Activated effector memory CD4-positive, alpha-beta T cell treated with anti-CD3 and anti-CD28 coated beads, Interleukin-2, amount 50 U/mL, for 16 hours (primary cell): ENCODE data around the gene RAB18.
"Not testable (repeated sequence)": the region's sequence is repeated elsewhere in the genome, so short reads cannot be mapped to it uniquely, and the experiment has no call there.

Source experiments
- DNase-seq: peaks from one replicate; pipeline ENCODE4 v3.0.0-alpha.2; 2020

The RAB18 gene

GRCh38 chr10:27505537-27505936, 1.4 kb downstream of the RAB18 start:
- not testable (repeated sequence) for DNase-seq

DNA sequence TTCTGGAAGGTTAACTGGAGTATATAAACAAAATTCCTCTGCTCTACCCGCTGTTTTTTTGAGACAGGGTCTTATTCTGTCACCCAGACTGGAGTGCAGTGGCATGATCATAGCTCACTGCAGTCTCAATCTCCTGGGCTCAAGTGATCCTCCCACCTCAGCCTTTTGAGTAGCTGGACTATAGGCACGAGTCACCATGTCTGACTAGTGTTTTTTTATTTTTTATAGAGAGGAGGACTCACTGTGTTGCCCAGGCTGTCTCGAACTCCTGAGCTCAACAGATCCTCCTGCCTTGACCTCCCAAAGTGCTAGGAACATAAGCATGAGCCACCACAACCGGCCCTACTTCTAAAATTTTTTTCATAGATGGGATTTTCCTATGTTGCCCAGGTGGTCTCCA, 2.2 kb downstream of the RAB18 start:
- no peak for DNase-seq

DNA sequence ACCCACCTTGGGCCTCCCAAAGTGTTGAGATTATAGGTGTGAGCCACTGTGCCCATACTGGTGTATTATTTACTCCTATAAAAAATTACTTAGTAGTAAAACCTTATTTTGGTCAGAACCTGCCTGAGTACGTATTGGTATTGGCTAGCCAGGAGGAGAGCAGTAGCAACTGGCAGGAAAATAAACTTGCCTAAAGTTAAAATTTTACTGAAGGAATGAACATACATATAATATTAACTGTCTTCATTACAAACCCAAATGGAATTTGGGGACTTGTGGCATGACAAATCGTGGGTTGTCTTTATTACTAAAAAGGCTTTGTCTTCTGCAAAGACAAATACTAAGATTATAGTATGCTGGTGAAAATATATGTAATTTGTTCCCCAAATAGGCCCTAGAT, 8.4 kb downstream of the RAB18 start:
- DNase-seq = no peak

DNA sequence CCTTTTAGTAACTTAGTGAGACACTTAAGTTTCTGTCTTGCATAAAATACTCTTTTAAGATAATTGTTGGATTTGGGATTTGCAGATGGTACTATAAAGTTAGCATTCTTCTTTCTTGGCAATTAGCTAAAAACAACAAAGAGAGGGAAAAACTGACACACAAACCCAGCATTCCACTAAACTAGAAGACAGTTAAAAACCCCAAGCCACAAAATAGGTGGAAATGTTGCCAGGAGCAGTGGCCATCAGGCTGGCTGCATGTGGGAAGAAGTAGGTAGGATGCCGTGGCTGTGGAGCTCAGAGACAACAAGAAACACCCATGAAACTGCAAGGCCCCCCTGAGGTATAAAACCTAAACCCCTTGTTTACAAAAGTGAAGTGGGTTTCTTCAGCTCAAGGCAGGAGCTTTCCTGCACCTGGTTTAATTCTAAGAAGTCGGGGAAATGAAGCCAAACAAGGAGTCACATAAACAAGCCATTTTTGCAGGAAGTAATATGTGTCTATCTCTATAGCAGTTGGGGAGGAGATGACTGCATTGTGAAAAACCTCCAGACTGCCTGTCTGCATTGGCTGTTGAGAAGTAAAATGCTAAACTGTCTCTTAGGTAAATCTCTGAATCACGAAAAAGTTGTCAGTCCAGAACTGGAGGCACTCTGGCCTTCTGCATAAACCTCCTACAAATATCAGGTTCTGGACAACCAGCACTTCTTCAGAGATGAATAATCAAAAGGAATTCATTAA, 9.5 kb downstream of the RAB18 start:
- DNase-seq = no peak

DNA sequence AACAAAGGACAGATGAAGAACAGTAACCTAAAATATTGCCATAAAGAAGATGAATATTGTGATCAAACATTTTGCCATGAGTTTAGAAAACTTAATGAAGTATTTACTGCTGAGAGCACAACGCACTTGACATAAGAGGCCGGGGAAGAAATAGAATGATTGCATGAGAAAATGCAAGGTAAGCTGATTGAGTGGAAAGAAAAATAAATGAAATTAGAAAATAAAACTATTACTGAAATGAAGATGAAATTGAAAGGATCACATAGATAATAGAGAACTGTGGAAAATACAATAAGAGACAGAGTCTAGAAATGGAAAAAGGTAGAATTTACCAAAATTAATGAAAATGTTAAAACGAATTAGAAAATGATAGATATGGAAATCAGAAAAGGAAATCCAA, 10.1 kb downstream of the RAB18 start:
- no peak for DNase-seq

DNA sequence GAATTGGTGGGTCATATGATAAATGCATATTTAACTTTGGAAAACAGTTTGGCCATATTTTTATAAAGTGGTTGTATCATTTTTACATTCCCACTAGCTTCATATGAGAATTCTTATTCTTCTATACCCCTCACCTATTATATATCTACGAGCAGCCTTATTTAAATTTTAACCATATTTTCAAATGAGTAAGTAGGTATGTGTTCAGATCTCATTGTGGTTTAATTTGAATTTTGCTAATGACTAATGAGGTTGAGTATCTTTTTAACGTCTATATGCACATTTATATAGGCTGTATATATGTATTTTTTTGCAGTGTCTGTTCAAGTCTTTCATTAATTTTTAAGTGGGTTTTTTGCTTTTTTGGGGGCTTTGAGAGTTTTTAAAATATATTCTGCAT, 14.2 kb downstream of the RAB18 start:
- no peak for DNase-seq

GRCh38 chr10:27525819-27526218, 21.7 kb downstream of the RAB18 start:
- no peak for DNase-seq

GRCh38 chr10:27526242-27526641, 22.1 kb downstream of the RAB18 start:
- no peak for DNase-seq

DNA sequence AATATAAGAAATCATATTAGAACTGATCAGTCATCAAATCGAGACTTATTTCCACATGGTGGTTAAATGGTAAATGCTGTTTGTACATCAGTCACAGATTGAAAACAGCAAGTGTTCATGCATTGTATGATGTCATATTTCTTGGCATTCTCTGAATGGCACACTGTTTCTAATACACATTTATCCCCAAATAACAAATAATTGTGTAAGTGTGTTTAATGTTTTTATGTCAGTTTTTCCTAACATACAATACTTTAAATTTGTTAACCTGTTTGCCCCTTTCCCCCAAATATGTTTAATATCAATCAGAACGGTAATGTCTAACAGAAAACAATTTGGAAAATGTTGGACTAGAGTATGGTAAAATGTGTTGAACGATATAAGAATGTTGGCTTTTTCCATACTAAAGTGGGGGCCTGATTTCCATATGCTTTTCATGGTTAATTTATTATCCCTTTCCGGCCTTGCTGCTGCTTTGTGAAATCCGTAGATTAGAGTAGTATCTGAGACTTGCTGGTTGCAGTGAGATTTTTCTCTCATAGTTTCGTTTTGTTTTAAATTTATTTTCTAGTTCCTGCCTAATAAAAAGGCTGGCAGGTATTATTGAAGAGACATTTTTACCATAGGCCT, 23.7 kb downstream of the RAB18 start:
- DNase-seq = no peak

GRCh38 chr10:27529010-27529783, 25.1 kb downstream of the RAB18 start:
- DNase-seq = no peak

DNA sequence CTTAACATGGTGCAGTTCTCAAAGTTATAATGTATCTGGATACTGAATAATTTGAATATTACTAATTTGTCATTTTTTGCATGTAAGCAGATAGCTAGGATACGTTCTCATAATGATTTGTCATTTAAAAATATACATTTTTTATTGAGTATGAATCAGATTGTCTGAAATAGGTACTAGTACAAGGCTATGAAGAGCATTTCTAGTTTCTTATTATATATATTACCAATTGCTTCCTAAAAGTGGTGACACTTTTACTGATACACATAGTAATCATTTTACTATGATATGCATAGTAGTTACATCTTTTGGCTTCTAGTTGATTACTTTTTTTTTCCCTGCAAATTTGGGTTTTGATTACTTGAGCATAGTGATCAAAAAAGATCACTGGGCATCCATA, 26.4 kb downstream of the RAB18 start:
- no peak for DNase-seq

DNA sequence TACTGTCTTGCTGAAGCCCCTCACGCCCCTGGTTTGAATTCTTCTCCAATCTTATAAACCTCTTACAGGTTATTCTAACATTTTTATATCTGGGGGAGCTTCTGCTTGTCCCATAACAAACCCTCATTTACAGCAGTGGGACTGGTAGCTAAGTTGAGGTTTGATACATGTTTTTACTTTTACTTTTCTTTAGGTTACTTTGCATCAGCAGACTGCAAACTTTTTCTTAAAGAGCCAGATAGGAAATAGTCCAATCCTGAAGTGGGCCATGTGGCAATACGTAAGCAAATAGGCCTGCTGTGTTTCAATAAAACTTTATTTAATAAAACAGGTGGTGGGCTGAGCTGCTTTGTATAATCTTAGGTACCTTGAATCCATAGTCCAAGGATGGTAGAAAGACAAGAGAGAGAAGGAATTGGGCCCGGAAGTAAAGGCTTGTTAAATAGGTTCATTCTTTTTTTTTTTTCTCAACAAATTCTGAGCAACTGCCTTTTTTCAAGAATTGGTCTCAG, 27.3 kb downstream of the RAB18 start:
- no peak for DNase-seq

DNA sequence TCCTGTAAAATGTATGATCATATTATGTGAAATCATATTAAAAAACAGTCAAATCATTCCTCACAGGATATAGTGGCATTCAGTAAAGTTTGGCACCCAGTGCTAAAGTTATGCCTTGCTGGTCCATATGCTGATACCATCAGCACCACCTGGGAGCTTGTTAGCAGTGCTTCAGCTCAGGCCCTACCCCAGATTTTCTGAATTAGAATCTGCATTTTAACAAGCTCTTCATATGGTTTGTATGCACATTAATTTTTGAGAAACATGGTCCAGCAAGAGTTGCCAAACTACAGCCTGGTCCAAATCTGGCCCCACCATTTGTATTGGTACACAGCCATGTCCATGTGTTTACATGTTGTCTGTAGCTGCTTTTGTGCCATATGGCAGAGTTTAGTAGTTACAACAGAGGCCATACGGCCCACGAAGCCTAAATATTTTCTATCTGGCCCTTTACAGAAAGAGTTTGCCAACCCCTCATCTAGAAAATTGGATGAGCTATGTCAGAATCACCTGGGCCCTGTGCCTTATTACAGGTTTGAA, 30.1 kb downstream of the RAB18 start:
- DNase-seq = no peak

- DNase-seq = no peak
Measured at GRCh38 chr10:27535317-27535716, 31.2 kb downstream of the RAB18 start.

DNA sequence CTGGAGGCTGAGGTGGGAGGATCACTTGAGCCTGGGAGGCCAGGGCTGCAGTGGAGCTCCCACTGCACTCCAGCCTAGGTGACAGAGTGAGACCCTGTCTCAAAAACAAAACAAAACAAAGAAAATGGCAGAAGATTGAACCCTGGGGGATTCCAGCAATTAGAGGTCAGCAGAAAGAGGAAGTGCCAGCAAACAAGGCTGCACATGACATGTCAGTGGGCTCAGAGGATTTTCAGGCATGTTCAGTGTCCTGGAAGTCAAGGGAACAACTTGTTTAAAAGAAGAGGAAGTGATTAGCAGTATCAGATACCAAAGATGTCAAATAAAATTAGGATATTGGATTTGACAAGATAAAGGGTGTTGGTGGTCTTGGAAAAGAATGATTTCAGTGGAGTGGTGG, 32.3 kb downstream of the RAB18 start:
- DNase-seq = no peak

GRCh38 chr10:27537166-27537565, 33.1 kb downstream of the RAB18 start:
- no peak for DNase-seq

GRCh38 chr10:27537787-27538186, 33.7 kb downstream of the RAB18 start:
- DNase-seq = no peak

DNA sequence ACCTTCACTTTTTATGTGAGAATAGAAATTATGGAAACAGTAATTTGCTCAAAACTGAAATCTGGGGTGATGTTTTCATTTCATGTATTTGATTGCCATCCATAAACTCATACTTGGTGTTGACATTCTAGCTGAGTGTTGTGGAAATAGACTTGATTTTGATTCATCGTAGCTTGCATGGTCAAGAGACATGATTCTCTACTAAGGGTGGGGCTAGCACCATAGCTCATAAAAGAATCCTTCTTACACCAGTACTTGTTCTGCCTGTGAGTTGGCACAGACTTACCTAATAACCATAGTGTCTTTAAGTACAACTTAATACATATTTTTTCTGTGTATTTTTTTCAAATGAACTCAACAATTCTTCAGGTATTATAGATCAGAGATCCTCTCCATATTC, 36.6 kb downstream of the RAB18 start:
- no peak for DNase-seq

- DNase-seq = no peak
Measured at GRCh38 chr10:27541796-27542729, 38.0 kb downstream of the RAB18 start.

- no peak for DNase-seq
Measured at GRCh38 chr10:27542812-27543211, 38.7 kb downstream of the RAB18 start.

DNA sequence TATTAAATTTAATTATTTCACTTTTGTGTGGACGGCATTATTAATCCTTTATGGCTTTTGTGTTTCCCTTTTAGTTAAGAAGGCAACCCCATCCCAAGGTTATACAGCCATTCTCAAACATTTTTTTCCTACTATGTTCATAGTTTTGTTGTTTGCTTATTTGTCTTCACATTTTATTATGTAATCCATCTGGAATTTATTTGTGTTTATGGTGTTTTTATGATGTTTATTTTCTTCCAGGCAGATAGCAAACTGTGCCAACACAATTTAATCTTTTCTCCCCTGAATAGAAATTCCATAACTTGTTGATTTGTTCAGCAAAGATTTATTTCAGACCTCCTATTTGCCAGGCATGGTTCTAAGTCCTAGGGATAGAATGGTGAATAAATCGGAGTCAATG, 42.9 kb downstream of the RAB18 start:
- no peak for DNase-seq

GRCh38 chr10:27547482-27547881, 43.4 kb downstream of the RAB18 start:
- no peak for DNase-seq
